Measurements from ENCODE around the gene MRPL40. TPM values are rescaled to one million over a fixed set of nuclear protein-coding genes. Genes with fewer than 3 reads are reported as not detected.

The MRPL40 gene
- total and polyA plus RNA-seq, 10 of the 15 experiments (the other 5 are each of a cell fraction or from before 2014, with no cell fraction given): 41.2 to 207 (median 69.1) TPM

DNA sequence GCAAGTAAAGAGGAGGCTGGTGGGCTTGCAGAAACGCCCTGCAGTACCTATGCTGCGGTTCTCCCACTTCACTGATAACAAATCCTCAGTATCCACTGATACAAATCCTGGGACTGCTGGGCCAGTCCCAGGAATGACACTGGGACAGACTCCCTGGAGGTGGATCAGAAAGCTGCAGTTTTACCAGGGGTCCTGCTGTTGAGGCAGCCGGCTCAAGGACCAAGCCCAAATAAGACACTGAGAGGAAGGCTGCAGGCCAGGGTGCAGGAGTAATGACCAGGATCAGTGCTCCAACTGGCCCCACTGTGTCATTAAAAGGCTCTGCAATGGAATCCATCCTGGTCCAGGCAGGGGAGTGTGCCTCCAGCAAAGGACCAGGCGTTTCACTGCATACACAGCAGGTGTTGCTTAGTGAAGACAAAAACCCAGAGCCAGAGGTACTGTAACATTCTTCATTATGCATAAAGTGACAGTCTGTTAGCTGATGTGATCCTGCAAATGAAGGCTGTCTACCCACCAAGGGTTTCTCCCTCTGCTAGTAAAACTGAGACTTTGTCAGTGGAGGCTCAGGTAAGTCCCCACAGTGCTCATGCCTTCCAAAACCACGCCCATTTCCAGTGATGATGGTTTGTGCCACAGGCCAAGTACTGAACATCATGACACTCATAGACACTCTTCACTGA is 16.5 kb downstream of the MRPL40 start:
- ChIA-PET CTCF (no interaction called here), RAD21 (ENCODE audit: unreplicated experiment) (no interaction called here), POLR2A (interaction anchor here (1.0 kb wide), 1 partner anchor 21 kb away, joined by 4 read pairs; no protein-coding TSS in a partner anchor), SMC1A (ENCODE audit: uncharacterized antibody, unreplicated experiment) (interaction anchor here (1.0 kb wide), 1 partner anchor 28 kb away, joined by 3 read pairs; no protein-coding TSS in a partner anchor)
- peak overlapping the region; percentile 85; the same call in 1 of the 2 replicates for H3K27ac ChIP-seq (ENCODE audit: control insufficient read depth, insufficient read depth)
- peak overlapping the region; percentile 95 for H3K4me3 ChIP-seq
- peak overlapping the region; percentile 58 for H3K4me2 ChIP-seq (ENCODE audit: control insufficient read depth, insufficient read depth)
- H3K27me3 ChIP-seq (replicated peaks in 1 of 2; ENCODE audit: control insufficient read depth in 2 of 2, insufficient read depth in 2 of 2, low read length in 1 of 2): no peaks in the 10 kb centered on the region
- intact Hi-C loops (cut with micrococcal nuclease; ENCODE audit: unreplicated experiment): loop anchor here (2.0 to 5.0 kb wide), 2 partner anchors 30 to 272 kb away; partner anchors contain the start of genes CDC45, SLC25A1 and UFD1
- no peaks in the 10 kb centered on the region for H4K20me1 ChIP-seq (ENCODE audit: control insufficient read depth, insufficient read depth)
- in situ Hi-C loops (cut with MboI): loop anchor here (25.0 kb wide), 1 partner anchor 1812 kb away; the partner anchor contains the start of genes ATP6V1E1 and BCL2L13
- peaks cover 12 to 29% of the 10 kb centered on the region in 2 experiments; a peak in 3 of 4 replicates for H3K36me3 ChIP-seq (ENCODE audit: control insufficient read depth in 2 of 2, insufficient read depth in 2 of 2, low read length in 1 of 2)
- H3K4me1 ChIP-seq (ENCODE audit: control insufficient read depth, insufficient read depth, low read length): peaks cover 17% of the 10 kb centered on the region
- no TSS peak for BruUV-seq (replicated peaks)
- H3K79me2 ChIP-seq (ENCODE audit: control insufficient read depth, insufficient read depth, low read length): peaks cover 26% of the 10 kb centered on the region
- peak; percentile 71 for FAIRE-seq
- H3K9me3 ChIP-seq (replicated peaks; ENCODE audit: control insufficient read depth, insufficient read depth, low read length): no peaks in the 10 kb centered on the region
- TF ChIP-seq POU2F2 (IDR thresholded peaks at IDR 0.05; ENCODE audit: borderline replicate concordance, low read depth, low read length): 0 out of 3 replicates have a peak, but pooled peaks have one; percentile 55
- TF ChIP-seq, protein P1, sequence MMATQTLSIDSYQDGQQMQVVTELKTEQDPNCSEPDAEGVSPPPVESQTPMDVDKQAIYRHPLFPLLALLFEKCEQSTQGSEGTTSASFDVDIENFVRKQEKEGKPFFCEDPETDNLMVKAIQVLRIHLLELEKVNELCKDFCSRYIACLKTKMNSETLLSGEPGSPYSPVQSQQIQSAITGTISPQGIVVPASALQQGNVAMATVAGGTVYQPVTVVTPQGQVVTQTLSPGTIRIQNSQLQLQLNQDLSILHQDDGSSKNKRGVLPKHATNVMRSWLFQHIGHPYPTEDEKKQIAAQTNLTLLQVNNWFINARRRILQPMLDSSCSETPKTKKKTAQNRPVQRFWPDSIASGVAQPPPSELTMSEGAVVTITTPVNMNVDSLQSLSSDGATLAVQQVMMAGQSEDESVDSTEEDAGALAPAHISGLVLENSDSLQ (IDR thresholded peaks at IDR 0.05): peak; percentile 30; the same call in 1 of the 2 replicates
- no peak for TF ChIP-seq SIX5 (IDR thresholded peaks at IDR 0.05; ENCODE audit: low read depth, low read length, severe bottlenecking)
- 0 out of 2 replicates have a peak, but pooled peaks have one; percentile 14 for TF ChIP-seq CREB1 (IDR thresholded peaks at IDR 0.05; ENCODE audit: low read depth)
- H2AFZ ChIP-seq (ENCODE audit: control insufficient read depth, low read depth, low read length): no peak overlapping the region
- H3K9ac ChIP-seq (ENCODE audit: control insufficient read depth, insufficient read depth, low read length): no peak overlapping the region
- no peak for DNase-seq (ENCODE audit: low read depth, low spot score)
- peak; percentile 63 for ATAC-seq
- 52% methylated on average over 5 of the region's 5 CpGs for WGBS (ENCODE audit: insufficient coverage, insufficient replicate concordance, low lambda C conversion rate, missing lambda C conversion rate)
